SK-N-SH (cell line): ENCODE data around the gene STIP1.

Source experiments
- CTCF ChIP-seq: fragments of 200-600 bp; sonication (generic); IDR thresholded peaks from 2 replicates; pipeline ENCODE4 v1.6.1; 2017; ENCODE audit warnings: antibody characterized with exemption, mild to moderate bottlenecking, moderate library complexity
- EP300 ChIP-seq, 2 experiments: IDR thresholded peaks; 2 replicates each; pipeline versions ENCODE4 v1.4.0 to v1.6.1; 2012; ENCODE audit warnings: borderline replicate concordance in 1 of 2, low read depth in 1 of 2, low read length in 1 of 2
- FOSL2 ChIP-seq: IDR thresholded peaks from 2 replicates; pipeline ENCODE4 v1.4.0; 2012; ENCODE audit warnings: low read depth, mild to moderate bottlenecking, moderate library complexity, borderline replicate concordance
- FOXM1 ChIP-seq: IDR thresholded peaks from 2 replicates; pipeline ENCODE4 v1.4.0; 2012; ENCODE audit warnings: low read depth, mild to moderate bottlenecking
- JUND ChIP-seq: IDR thresholded peaks from 2 replicates; pipeline ENCODE4 v1.4.0; 2012
- MEF2A ChIP-seq: IDR thresholded peaks from 2 replicates; pipeline ENCODE4 v1.4.0; 2012; ENCODE audit warnings: low read depth, borderline replicate concordance
- RCOR1 ChIP-seq: fragments of 150-350 bp; IDR thresholded peaks from 2 replicates; pipeline ENCODE4 v1.6.1; 2017; ENCODE audit warnings: antibody characterized with exemption, low read length
- RFX5 ChIP-seq: IDR thresholded peaks from 2 replicates; pipeline ENCODE4 v1.6.1; 2012; ENCODE audit warnings: mild to moderate bottlenecking, improper control_type of control experiment, low read length
- RXRA ChIP-seq: IDR thresholded peaks from 2 replicates; pipeline ENCODE4 v1.4.0; 2012; ENCODE audit warnings: low read depth, mild to moderate bottlenecking, borderline replicate concordance
- SMC3 ChIP-seq: IDR thresholded peaks from 2 replicates; pipeline ENCODE4 v1.6.1; 2012; ENCODE audit warnings: low read depth, low read length, improper control_type of control experiment
- TAF1 ChIP-seq: IDR thresholded peaks from 2 replicates; pipeline ENCODE4 v1.6.1; 2012; ENCODE audit warnings: low read depth, mild to moderate bottlenecking, low read length, moderate library complexity, borderline replicate concordance
- TF ChIP-seq, protein P1 (sequence below): IDR thresholded peaks from 2 replicates; pipeline ENCODE4 v1.4.0; 2012; ENCODE audit warnings: low read depth
- TF ChIP-seq, protein P2 (sequence below): IDR thresholded peaks from 2 replicates; pipeline ENCODE4 v1.4.0; 2012; ENCODE audit warnings: low read depth, borderline replicate concordance

DNA sequence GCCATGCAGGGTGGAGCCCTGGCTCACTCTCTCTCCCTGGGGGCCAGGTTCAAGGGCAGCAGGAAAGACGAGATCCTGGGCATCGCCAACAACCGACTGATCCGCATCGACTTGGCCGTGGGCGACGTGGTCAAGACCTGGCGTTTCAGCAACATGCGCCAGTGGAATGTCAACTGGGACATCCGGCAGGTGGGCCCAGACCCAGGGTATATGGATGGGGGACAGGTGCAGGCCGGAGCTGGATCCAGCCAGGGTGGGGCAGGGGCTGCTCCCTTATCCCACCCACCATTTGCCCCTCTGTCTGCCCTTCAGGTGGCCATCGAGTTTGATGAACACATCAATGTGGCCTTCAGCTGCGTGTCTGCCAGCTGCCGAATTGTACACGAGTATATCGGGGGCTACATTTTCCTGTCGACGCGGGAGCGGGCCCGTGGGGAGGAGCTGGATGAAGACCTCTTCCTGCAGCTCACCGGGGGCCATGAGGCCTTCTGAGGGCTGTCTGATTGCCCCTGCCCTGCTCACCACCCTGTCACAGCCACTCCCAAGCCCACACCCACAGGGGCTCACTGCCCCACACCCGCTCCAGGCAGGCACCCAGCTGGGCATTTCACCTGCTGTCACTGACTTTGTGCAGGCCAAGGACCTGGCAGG, 37.2 kb downstream of the STIP1 start:
- no peak for TF ChIP-seq RFX5
- TF ChIP-seq CTCF: no peak
- TF ChIP-seq JUND: no peak
- no peak for TF ChIP-seq EP300 (IDR thresholded peaks at IDR 0.05; ENCODE audit: borderline replicate concordance in 1 of 2, low read depth in 1 of 2, low read length in 1 of 2)
- TF ChIP-seq RCOR1: no peak
- TF ChIP-seq SMC3: no peak
- no peak for TF ChIP-seq TAF1
- TF ChIP-seq, protein P1, sequence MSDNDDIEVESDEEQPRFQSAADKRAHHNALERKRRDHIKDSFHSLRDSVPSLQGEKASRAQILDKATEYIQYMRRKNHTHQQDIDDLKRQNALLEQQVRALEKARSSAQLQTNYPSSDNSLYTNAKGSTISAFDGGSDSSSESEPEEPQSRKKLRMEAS: no peak
- no peak for TF ChIP-seq FOXM1
- no peak for TF ChIP-seq FOSL2
- no peak for TF ChIP-seq RXRA
- no peak for TF ChIP-seq MEF2A
- TF ChIP-seq, protein P2, sequence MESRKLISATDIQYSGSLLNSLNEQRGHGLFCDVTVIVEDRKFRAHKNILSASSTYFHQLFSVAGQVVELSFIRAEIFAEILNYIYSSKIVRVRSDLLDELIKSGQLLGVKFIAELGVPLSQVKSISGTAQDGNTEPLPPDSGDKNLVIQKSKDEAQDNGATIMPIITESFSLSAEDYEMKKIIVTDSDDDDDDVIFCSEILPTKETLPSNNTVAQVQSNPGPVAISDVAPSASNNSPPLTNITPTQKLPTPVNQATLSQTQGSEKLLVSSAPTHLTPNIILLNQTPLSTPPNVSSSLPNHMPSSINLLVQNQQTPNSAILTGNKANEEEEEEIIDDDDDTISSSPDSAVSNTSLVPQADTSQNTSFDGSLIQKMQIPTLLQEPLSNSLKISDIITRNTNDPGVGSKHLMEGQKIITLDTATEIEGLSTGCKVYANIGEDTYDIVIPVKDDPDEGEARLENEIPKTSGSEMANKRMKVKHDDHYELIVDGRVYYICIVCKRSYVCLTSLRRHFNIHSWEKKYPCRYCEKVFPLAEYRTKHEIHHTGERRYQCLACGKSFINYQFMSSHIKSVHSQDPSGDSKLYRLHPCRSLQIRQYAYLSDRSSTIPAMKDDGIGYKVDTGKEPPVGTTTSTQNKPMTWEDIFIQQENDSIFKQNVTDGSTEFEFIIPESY: no peak
